Measurements from ENCODE around the gene CACNA1D.

DNA sequence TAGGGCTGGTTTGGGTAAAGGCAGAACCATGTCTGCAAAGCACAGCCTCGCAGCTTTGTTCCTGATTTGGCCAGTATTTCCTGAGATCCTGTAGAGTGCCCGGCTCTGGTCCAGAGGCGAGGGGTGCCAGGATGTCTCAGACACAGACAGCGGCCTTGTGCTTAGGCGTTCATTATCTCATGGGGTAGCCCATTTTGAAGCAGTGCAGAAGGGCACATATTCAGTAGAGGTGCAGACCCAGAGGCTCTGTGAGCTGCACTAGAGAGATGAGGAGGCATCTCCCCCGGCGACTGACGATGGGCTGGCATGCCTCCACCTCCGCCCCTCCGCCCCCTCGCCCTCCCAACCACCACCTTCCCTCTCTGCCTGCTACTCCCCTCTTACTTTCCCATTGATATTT, 181.5 kb downstream of the CACNA1D start:
- TF ChIP-seq POLR2A (IDR thresholded peaks at IDR 0.05), result no peak
- TF ChIP-seq, protein P1, sequence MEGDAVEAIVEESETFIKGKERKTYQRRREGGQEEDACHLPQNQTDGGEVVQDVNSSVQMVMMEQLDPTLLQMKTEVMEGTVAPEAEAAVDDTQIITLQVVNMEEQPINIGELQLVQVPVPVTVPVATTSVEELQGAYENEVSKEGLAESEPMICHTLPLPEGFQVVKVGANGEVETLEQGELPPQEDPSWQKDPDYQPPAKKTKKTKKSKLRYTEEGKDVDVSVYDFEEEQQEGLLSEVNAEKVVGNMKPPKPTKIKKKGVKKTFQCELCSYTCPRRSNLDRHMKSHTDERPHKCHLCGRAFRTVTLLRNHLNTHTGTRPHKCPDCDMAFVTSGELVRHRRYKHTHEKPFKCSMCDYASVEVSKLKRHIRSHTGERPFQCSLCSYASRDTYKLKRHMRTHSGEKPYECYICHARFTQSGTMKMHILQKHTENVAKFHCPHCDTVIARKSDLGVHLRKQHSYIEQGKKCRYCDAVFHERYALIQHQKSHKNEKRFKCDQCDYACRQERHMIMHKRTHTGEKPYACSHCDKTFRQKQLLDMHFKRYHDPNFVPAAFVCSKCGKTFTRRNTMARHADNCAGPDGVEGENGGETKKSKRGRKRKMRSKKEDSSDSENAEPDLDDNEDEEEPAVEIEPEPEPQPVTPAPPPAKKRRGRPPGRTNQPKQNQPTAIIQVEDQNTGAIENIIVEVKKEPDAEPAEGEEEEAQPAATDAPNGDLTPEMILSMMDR (IDR thresholded peaks at IDR 0.05), result no peak
